SH-SY5Y (cell line): ENCODE measurements around the gene SCN2B.

ENCODE experiments used
- GATA2 ChIP-seq: IDR thresholded peaks from 2 replicates; pipeline ENCODE4 v1.6.1; 2011; ENCODE audit warnings: mild to moderate bottlenecking, low read depth, low read length
- GATA3 ChIP-seq: IDR thresholded peaks from 2 replicates; pipeline ENCODE4 v1.6.1; 2011; ENCODE audit warnings: low read depth, mild to moderate bottlenecking, low read length, moderate library complexity

DNA sequence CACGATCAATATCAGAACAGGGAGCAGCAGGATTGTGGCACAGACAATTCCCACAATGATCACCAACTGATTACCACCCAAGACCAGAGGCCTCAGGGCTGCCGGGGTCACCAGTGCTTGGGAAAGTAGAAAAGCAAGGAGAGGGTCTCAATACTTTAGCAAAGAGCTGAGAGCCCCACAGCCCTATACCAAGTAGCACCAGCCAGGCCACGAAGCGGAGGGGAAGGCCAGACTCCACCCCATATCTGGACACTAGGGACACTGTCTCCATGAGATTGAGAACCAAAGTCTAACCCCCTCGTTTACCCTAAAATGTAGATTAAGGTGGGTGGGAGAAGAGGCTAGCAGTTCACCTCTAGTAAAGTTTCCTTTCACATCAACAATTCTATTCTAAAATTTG is 24.1 kb upstream of the SCN2B start:
- TF ChIP-seq GATA2, result no peak
- no peak for TF ChIP-seq GATA3
